ENCODE results near the gene ITGA1. TPM values are rescaled to one million over a fixed set of nuclear protein-coding genes. Genes with fewer than 3 reads are reported as not detected.

The ITGA1 gene
- total RNA-seq, 2 donors from 2014 or later: 0.33 to 3.5 TPM

GRCh38 chr5:52893863-52894262 is 106.1 kb downstream of the ITGA1 start:
- H3K27me3 Mint-ChIP-seq (ENCODE audit: insufficient read depth): no peaks in the 10 kb centered on the region

GRCh38 chr5:52894451-52894850 is 106.7 kb downstream of the ITGA1 start:
- Histone ChIP-seq H3K27ac (ENCODE audit: low read depth, low read length) (no peak overlapping the region), H3K9me3 (ENCODE audit: control insufficient read depth, low read length) (no peaks in the 10 kb centered on the region), H3K4me3 (ENCODE audit: low read length) (no peak overlapping the region), H3K9ac (ENCODE audit: extremely low read depth, low read length, poor library complexity, severe bottlenecking) (no peak overlapping the region), H3K4me1 (ENCODE audit: control insufficient read depth, insufficient read depth, low read length) (peaks cover 5% of the 10 kb centered on the region), H3K27me3 (ENCODE audit: control insufficient read depth, insufficient read depth, low read length, poor library complexity, severe bottlenecking) (no peaks in the 10 kb centered on the region), H3K36me3 (ENCODE audit: control insufficient read depth, insufficient read depth, low read length) (no peaks in the 10 kb centered on the region)
- no peaks in the 10 kb centered on the region for H3K9me3 Mint-ChIP-seq
- TF ChIP-seq CTCF (conservative IDR thresholded peaks at IDR 0.05): no peak
- H3K27me3 Mint-ChIP-seq (ENCODE audit: insufficient read depth): no peaks in the 10 kb centered on the region
- H3K36me3 Mint-ChIP-seq (ENCODE audit: low read depth): no peaks in the 10 kb centered on the region
- DNase-seq: no peak
- peaks cover 3% of the 10 kb centered on the region for H3K4me1 Mint-ChIP-seq
- WGBS, 2 experiments (ENCODE audit: insufficient coverage in 1 of 2, insufficient read length in 1 of 2): 93 to 100% methylated on average over 2 of the region's 2 CpGs
- H3K27ac Mint-ChIP-seq: no peak overlapping the region
- no peak overlapping the region for H3K4me3 Mint-ChIP-seq

More at GRCh38 chr5:52893863-52894262, 106.1 kb downstream of the ITGA1 start:
- H3K27ac Mint-ChIP-seq: no peak overlapping the region
- Histone ChIP-seq H3K9ac (ENCODE audit: extremely low read depth, low read length, poor library complexity, severe bottlenecking) (no peak overlapping the region), H3K4me1 (ENCODE audit: control insufficient read depth, insufficient read depth, low read length) (peaks cover 5% of the 10 kb centered on the region), H3K9me3 (ENCODE audit: control insufficient read depth, low read length) (no peaks in the 10 kb centered on the region), H3K36me3 (ENCODE audit: control insufficient read depth, insufficient read depth, low read length) (no peaks in the 10 kb centered on the region), H3K27me3 (ENCODE audit: control insufficient read depth, insufficient read depth, low read length, poor library complexity, severe bottlenecking) (no peaks in the 10 kb centered on the region), H3K27ac (ENCODE audit: low read depth, low read length) (no peak overlapping the region), H3K4me3 (ENCODE audit: low read length) (no peak overlapping the region)
- no peak for DNase-seq
- peaks cover 3% of the 10 kb centered on the region for H3K4me1 Mint-ChIP-seq
- WGBS, 2 experiments (ENCODE audit: insufficient coverage in 1 of 2, insufficient read length in 1 of 2): 89% methylated on average over 1 of the region's 1 CpG; no CpG with 5 or more reads in 1 of the 2 experiments
- H3K36me3 Mint-ChIP-seq (ENCODE audit: low read depth): no peaks in the 10 kb centered on the region
- H3K4me3 Mint-ChIP-seq: no peak overlapping the region
- no peak for TF ChIP-seq CTCF (conservative IDR thresholded peaks at IDR 0.05)
- H3K9me3 Mint-ChIP-seq: no peaks in the 10 kb centered on the region

GRCh38 chr5:52895075-52895474 is 107.4 kb downstream of the ITGA1 start:
- Mint-ChIP-seq H3K9me3 (no peaks in the 10 kb centered on the region), H3K4me3 (no peak overlapping the region), H3K27ac (no peak overlapping the region), H3K36me3 (ENCODE audit: low read depth) (no peaks in the 10 kb centered on the region), H3K4me1 (peaks cover 3% of the 10 kb centered on the region), H3K27me3 (ENCODE audit: insufficient read depth) (no peaks in the 10 kb centered on the region)
- TF ChIP-seq CTCF (conservative IDR thresholded peaks at IDR 0.05): no peak
- Histone ChIP-seq H3K27ac (ENCODE audit: low read depth, low read length) (no peak overlapping the region), H3K4me3 (ENCODE audit: low read length) (no peak overlapping the region), H3K36me3 (ENCODE audit: control insufficient read depth, insufficient read depth, low read length) (no peaks in the 10 kb centered on the region), H3K9me3 (ENCODE audit: control insufficient read depth, low read length) (no peaks in the 10 kb centered on the region), H3K4me1 (ENCODE audit: control insufficient read depth, insufficient read depth, low read length) (peaks cover 5% of the 10 kb centered on the region), H3K9ac (ENCODE audit: extremely low read depth, low read length, poor library complexity, severe bottlenecking) (no peak overlapping the region), H3K27me3 (ENCODE audit: control insufficient read depth, insufficient read depth, low read length, poor library complexity, severe bottlenecking) (no peaks in the 10 kb centered on the region)
- 95 to 100% methylated on average over 1 to 2 of the region's 2 CpGs for WGBS, 2 experiments (ENCODE audit: insufficient coverage in 1 of 2, insufficient read length in 1 of 2)
- no peak for DNase-seq
